IMR-90 (cell line): ENCODE results near the gene MRE11. TPM values are rescaled to one million over a fixed set of nuclear protein-coding genes. Genes with fewer than 3 reads are reported as not detected.

Experiments used
- microRNA-seq, 2 experiments: library from miRNA; stranded (forward) in 1 of 2; unstranded in 1 of 2; fragments of 10-50 nt in 1 of 2; fragments of <30 nt in 1 of 2; gene quantifications in 1 of 2; microRNA quantifications in 1 of 2; one replicate each; pipeline versions ENCODE3 to v1.1.0; 2013 to 2020; ENCODE audit not compliant: insufficient read depth in 1 of 2, insufficient read length in 1 of 2, unreplicated experiment in 1 of 2
- polyA plus RNA-seq, 3 experiments: library from polyadenylated mRNA; depleted of rRNA; stranded (reverse); fragments of >200 nt; gene quantifications; 2 replicates each; pipeline ENCODE4 v1.2.3, GENCODE V29; 2012; ENCODE audit warnings: low replicate concordance in 1 of 3
- small RNA-seq, 5 experiments: library from RNA; depleted of rRNA; stranded (forward); fragments of <200 nt; gene quantifications; one replicate each; pipeline ENCODE3, GENCODE V24; 2012
- total RNA-seq: library from RNA; depleted of rRNA; stranded (reverse); fragments of >200 nt; gene quantifications from 2 replicates; pipeline ENCODE4 v1.2.3, GENCODE V29; 2012; rRNA removed

Gene MRE11
- total and polyA plus RNA-seq, 2 of the 4 experiments (the other 2 are of a cell fraction): 9.0 to 15.6 TPM

Small RNA genes lying within 50 kb of the gene (microRNA-seq; reads per million reads assigned to microRNA genes)
- gene MIR548L: 10.6 to 19.6 reads per million in 2 experiments

Small RNA genes lying within 50 kb of the gene (small RNA-seq; reads per million reads assigned to genes)
- gene MIR548L: 0 to 7.8 (median 3.5) reads per million in 5 experiments

Other genes starting within 250 kb of the MRE11 start
- not detected in 2 replicates for gene IZUMO1R, start 189.3 kb downstream of the MRE11 start, total RNA-seq
- not detected in 2 replicates for gene IZUMO1R, start 189.3 kb downstream of the MRE11 start, polyA plus RNA-seq (2012; rRNA removed)
- under 0.01 TPM in 2 replicates for gene GPR83, start 92.4 kb downstream of the MRE11 start, total RNA-seq
- 0.03 and 0.07 TPM in 2 replicates for gene GPR83, start 92.4 kb downstream of the MRE11 start, polyA plus RNA-seq (2012; rRNA removed)
- 10.4 and 15.8 TPM in 2 replicates for gene ANKRD49, start 140 bp upstream of the MRE11 start, total RNA-seq
- gene ANKRD49, start 140 bp upstream of the MRE11 start, polyA plus RNA-seq (2012; rRNA removed): 6.5 and 7.2 TPM in 2 replicates
- gene C11orf97, start 18.6 kb upstream of the MRE11 start, total RNA-seq: not detected in 2 replicates
- not detected in 2 replicates for gene C11orf97, start 18.6 kb upstream of the MRE11 start, polyA plus RNA-seq (2012; rRNA removed)
- gene FUT4, start 50.1 kb upstream of the MRE11 start, total RNA-seq: 2.2 and 3.1 TPM in 2 replicates
- 2.4 TPM in 2 replicates for gene FUT4, start 50.1 kb upstream of the MRE11 start, polyA plus RNA-seq (2012; rRNA removed)
- gene PIWIL4, start 73.5 kb upstream of the MRE11 start, total RNA-seq: 0.56 and 0.72 TPM in 2 replicates
- 1.1 and 1.3 TPM in 2 replicates for gene PIWIL4, start 73.5 kb upstream of the MRE11 start, polyA plus RNA-seq (2012; rRNA removed)